Spinal cord (tissue), 10 donors: ENCODE measurements around the gene RAP1GAP2. TPM values are rescaled to one million over a fixed set of nuclear protein-coding genes. Genes with fewer than 3 reads are reported as not detected.

Experiments used
- DNase-seq, 6 donors: peaks; one replicate each; pipeline versions ENCODE4 v3.0.0 to v3.0.0-alpha.2; 2013 to 2015; ENCODE audit warnings: low spot score in 6 of 6, low read depth in 4 of 6
- H3K27ac ChIP-seq: one replicate; pipeline ENCODE4 v1.5.1; 2013; ENCODE audit warnings: low read depth, low read length, control low read depth
- H3K27me3 ChIP-seq: one replicate; pipeline ENCODE4 v1.6.1; 2013; ENCODE audit warnings: low read length; ENCODE audit not compliant: control insufficient read depth, insufficient read depth
- H3K36me3 ChIP-seq: one replicate; pipeline ENCODE4 v1.6.1; 2013; ENCODE audit warnings: low read length; ENCODE audit not compliant: control insufficient read depth, insufficient read depth
- H3K4me1 ChIP-seq: one replicate; pipeline ENCODE4 v1.6.1; 2013; ENCODE audit warnings: low read length; ENCODE audit not compliant: control insufficient read depth, insufficient read depth
- H3K4me3 ChIP-seq: one replicate; pipeline ENCODE4 v1.5.1; 2013; ENCODE audit warnings: low read depth, low read length, control low read depth
- H3K9me3 ChIP-seq: one replicate; pipeline ENCODE4 v1.6.1; 2013; ENCODE audit warnings: low read length; ENCODE audit not compliant: control insufficient read depth, insufficient read depth
- WGBS: methylation state at CpG from one replicate; pipeline ENCODE4 v1.1.5; 2013; ENCODE audit warnings: missing lambda C conversion rate; ENCODE audit not compliant: insufficient coverage; 5-methylcytosine and 5-hydroxymethylcytosine counted together
- polyA plus RNA-seq, 2 donors: library from polyadenylated mRNA; unstranded; fragments of 120-200 nt; gene quantifications; one replicate each; pipeline ENCODE4 v1.2.1, GENCODE V29; 2013; ENCODE audit not compliant: insufficient read length in 2 of 2
- total RNA-seq, 2 donors: library from RNA; depleted of rRNA in 1 of 2; stranded (reverse); fragments of 120-200 nt in 1 of 2; fragments of >200 nt in 1 of 2; gene quantifications; one replicate each; pipeline versions ENCODE4 v1.2.3 to v1.2.4, GENCODE V29; 2013 to 2014
- donor health status: healthy.

RAP1GAP2 gene
- total and polyA plus RNA-seq, 4 donors, result 7.4 to 22.0 (median 16.1) TPM

DNA sequence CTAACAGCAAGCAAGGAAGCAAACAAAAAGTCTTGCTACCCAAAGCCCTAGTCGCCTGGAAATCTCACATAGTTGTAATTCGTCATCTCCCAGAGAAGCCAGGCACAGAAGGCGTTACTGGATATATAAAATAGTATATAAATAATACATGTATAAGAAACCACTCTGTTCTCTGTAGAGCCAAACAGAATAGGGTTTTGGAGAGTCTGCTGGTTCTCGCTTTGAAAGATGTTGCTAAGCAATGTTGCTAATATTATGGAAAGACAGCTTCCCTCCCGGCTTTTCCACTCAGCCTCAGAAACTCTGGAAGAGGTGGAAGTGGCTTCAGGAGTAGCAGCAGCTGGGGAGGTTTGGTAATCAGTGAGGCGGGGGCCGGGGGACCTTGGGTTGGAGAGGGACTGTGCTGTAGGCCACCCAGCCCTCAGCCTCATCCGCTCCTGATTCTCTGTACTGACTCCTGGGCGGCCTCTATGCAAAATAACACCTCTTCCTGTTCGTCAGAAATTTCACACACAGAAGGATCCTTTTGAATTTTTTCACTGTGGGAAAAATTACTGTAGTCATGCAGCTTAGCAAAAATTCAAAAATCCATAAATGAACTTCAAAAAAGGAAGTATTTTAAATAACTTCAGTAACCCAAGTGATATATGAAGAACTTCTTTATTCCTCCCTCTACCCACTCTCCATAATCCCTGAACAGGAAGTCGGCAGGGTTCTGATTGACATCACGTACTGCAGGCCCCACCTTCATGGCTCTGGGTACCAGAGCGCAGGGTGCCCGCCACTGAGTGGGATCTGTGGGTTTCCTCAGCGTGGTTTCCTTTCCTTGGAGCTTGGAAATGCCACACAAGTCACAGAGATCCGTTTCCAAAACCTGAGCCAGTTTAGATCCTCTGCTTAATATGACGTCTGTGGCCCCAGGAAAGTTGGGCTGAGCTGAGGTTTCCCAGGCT, 51.4 kb downstream of the RAP1GAP2 start:
- WGBS, result 78% methylated on average over 7 of the region's 17 CpGs
- no peak overlapping the region for H3K4me3 ChIP-seq
- H3K27me3 ChIP-seq, result peaks cover 5% of the 10 kb centered on the region
- H3K27ac ChIP-seq, result no peak overlapping the region
- DNase-seq, result peak in 1 of 6 donors; percentile 61
- H3K9me3 ChIP-seq, result no peaks in the 10 kb centered on the region
- H3K4me1 ChIP-seq, result peaks cover 10% of the 10 kb centered on the region
- no peaks in the 10 kb centered on the region for H3K36me3 ChIP-seq

DNA sequence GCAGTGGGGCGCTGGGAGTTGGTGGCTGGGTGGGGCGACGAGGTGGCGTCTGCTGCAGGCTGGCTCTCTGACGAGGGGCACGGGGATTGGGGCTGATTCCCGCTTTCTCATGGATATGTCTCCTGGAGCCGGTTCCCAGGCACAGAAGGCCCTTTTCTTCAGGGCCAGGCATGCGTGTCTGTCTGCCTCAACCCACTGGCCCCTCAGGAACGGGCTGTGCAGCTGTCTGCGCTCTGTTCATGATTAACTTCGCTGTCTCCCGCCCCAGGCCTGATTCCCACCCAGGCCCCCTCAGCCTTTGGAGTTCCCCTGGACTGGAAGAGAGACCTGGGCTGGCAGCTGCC, 53.1 kb downstream of the RAP1GAP2 start:
- Histone ChIP-seq H3K4me1 (peaks cover 19% of the 10 kb centered on the region), H3K27ac (no peak overlapping the region), H3K4me3 (no peak overlapping the region), H3K36me3 (no peaks in the 10 kb centered on the region), H3K9me3 (no peaks in the 10 kb centered on the region), H3K27me3 (peaks cover 10% of the 10 kb centered on the region)
- peak in 1 of 6 donors; percentile 42 for DNase-seq
- WGBS, result 34% methylated on average over 11 of the region's 13 CpGs

DNA sequence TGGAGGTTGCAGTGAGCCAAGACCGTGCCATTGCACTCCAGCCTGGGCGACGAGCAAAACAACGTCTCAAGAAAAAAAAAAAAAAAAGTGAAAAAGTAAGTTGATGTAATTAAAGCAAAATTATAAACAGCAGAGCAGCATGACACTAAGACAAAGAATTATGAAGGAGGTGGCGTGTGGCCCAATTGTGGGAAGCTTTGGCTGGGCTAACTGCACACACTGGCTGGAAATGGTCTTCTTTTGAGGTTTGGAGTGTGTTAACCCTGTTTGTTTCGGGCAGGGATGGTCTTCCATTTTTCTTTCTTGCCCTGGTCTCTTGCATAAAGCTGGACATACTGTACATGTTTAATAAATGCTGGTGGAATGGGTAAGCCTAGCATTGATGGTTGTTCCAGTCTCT, 54.8 kb downstream of the RAP1GAP2 start:
- H3K4me3 ChIP-seq, result no peak overlapping the region
- peaks cover 26% of the 10 kb centered on the region for H3K4me1 ChIP-seq
- peaks cover 26% of the 10 kb centered on the region for H3K27me3 ChIP-seq
- WGBS, result 82% methylated on average over 6 of the region's 6 CpGs
- H3K27ac ChIP-seq, result no peak overlapping the region
- H3K36me3 ChIP-seq, result no peaks in the 10 kb centered on the region
- H3K9me3 ChIP-seq, result no peaks in the 10 kb centered on the region
- no peak for DNase-seq

DNA sequence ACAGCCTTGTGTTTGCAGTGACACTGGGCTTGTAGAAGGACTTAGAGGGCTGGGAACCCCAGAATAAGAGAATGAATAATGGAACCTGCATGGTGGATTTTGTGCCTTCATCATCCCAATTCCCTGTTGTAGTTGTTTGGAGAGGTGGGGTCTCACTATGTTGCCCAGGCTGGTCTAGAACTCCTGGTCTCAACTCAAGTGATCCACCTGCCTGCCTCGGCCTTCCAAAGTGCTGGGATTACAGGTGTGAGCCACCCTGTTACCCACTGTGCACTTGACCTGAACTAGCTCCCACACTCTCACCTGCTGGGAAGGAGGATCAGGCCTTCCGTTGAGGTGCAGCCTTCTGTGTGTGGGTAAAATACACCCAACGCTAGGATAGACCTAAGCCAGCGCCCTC, 55.4 kb downstream of the RAP1GAP2 start:
- no peak for DNase-seq
- Histone ChIP-seq H3K4me1 (peaks cover 26% of the 10 kb centered on the region), H3K27me3 (peaks cover 33% of the 10 kb centered on the region), H3K9me3 (no peaks in the 10 kb centered on the region), H3K27ac (no peak overlapping the region), H3K36me3 (no peaks in the 10 kb centered on the region), H3K4me3 (no peak overlapping the region)
- 100% methylated on average over 1 of the region's 4 CpGs for WGBS

DNA sequence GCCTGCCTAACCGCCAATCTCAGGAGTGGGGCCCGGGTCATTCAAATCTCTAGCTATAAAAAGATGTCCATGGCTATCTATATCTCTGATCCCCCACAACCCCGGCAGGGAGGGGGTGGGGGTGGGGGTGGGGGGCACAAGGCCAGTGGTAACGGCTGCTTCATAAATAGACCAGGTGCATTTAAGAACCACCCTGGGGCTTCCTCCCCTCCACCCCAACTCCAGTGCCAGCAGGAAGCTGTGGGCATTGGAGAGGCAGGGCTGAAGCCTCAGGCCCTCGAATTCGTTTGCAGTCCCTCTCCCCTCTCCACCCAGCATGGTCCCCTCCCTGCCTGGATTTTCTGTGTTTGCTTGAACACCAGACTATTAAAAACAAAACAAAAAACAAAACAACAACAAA, 56.0 kb downstream of the RAP1GAP2 start:
- H3K4me3 ChIP-seq, result no peak overlapping the region
- peaks cover 26% of the 10 kb centered on the region for H3K4me1 ChIP-seq
- H3K36me3 ChIP-seq, result no peaks in the 10 kb centered on the region
- H3K27ac ChIP-seq, result no peak overlapping the region
- DNase-seq, result no peak
- no peaks in the 10 kb centered on the region for H3K9me3 ChIP-seq
- peaks cover 36% of the 10 kb centered on the region for H3K27me3 ChIP-seq
- WGBS, result 50% methylated on average over 1 of the region's 6 CpGs

DNA sequence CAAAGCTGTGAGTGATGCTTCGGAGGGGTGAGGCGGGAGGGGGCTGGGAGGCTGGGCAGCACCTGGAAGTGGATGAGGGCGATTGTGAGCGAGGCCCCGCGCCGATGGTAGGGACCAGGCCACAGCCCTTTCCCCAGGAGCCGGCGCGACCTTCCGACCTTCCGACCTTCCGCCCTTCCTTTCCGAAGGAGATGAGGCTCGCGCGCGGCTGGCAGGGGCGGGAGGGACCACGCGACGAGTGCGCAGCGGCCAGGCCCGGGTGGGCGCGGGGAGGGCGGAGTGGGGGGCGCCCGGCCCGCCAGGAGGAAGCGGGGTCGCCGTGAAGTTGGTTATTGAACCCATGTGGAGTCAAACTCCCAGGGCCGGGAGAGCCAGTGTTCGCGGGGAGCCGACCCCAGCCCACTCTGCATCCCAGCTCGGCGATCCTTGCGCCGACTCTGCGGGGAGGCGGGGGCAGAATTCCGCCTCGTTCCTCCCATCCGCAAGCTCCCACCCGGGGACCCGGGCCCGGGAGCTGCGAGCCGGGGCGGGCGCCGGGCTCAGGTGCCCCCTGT, 56.6 kb downstream of the RAP1GAP2 start:
- Histone ChIP-seq H3K4me1 (peaks cover 26% of the 10 kb centered on the region), H3K27me3 (peaks cover 39% of the 10 kb centered on the region), H3K9me3 (no peaks in the 10 kb centered on the region), H3K27ac (no peak overlapping the region), H3K4me3 (peak overlapping the region; percentile 5), H3K36me3 (no peaks in the 10 kb centered on the region)
- DNase-seq, result no peak
- WGBS, result 4% methylated on average over 53 of the region's 55 CpGs

DNA sequence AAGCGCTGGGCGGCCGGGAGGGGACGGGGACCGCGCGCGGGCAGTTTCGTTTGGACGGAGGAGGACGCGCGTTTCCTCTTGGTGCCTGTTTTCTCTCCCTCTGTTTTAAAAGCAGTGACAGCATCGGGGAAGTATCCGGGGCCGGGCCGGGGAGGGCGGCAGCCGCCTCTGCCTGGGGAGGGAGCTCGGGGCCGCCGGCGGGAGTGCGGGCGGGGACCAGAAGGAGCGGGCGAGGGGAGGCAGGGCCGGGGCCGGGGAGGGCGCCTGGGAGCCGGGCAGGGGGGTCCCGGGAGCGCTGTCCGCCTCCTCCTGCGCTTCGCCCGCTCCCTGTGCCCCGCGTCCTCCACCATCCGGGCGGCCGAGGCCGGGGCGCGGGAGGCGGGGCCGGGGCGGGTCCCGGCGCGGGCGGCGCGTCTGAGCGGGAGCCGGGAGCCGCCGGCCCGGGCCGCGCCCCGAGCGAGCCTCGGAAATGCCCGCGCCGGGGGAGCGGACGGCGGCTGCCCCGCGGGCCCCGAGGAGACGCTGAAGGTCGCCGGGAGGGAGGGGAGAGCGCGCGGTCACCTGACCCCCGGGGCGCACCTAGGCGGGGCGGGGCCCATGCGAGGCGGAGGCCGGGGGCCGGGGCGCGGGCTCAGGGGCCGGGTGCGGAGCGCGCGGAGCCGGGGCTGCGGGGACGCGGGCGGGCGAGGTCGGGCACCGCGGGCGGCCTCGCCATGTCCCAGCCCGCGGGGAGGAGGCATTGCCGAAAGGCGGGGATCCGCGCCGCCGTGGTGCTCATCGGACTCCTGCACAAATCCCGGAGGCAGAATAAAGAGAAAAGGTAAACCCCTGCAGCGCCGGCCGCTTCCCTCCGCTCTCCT, 57.3 kb downstream of the RAP1GAP2 start:
- H3K27me3 ChIP-seq, result peaks cover 39% of the 10 kb centered on the region
- under 1% methylated on average over 118 of the region's 119 CpGs for WGBS
- no peaks in the 10 kb centered on the region for H3K36me3 ChIP-seq
- no peaks in the 10 kb centered on the region for H3K9me3 ChIP-seq
- no peak overlapping the region for H3K27ac ChIP-seq
- DNase-seq, result peak in 2 of 6 donors; percentile 28 to 35
- H3K4me1 ChIP-seq, result peaks cover 26% of the 10 kb centered on the region
- H3K4me3 ChIP-seq, result peak overlapping the region; percentile 27

DNA sequence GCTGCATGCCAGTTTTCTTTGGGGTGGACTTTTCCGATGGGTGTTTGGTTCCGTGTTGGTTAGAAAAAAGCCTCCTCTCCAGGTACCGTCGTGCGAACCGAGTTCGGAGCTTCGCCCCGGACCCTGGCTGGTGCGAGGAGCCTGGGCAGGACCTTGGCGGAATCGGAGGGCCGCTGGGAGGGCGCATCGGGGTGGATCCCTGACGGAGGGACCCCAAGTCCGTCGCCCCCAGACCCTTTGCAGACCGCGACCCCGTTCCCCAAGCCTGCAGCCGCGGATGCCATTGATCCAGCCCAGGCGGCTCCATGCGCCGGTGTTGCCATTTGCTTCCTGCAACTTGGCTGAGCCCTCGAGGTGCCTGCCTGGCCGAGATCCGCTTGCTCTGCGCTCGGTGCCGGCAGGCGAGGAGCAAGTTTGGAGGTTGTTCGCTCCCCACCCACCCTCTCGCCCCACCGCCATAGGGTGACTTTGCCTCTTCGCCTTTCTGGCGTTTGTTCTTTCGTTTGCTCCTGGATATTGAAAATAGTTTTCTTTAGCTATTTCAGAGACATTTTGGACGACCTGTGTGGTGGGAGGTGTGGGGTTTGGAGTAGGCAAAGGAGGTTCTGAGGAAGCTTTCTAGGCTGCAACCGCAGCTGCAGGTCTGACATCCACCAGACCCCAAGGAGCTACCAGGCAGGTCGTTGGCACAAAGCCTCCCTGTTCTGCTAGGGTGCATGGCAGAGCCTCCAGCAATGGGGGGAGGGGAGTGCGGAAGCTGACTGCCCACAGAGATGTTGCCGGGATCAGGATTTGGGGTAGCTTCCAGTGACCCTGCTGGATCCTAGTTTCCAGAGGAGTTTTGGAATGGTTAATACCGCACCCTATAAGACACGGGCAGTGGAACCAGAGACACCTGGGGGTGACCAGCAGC, 58.2 kb downstream of the RAP1GAP2 start:
- H3K36me3 ChIP-seq, result no peaks in the 10 kb centered on the region
- peak overlapping the region; percentile 27 for H3K4me3 ChIP-seq
- WGBS, result 2% methylated on average over 40 of the region's 46 CpGs
- no peak for DNase-seq
- peaks cover 18% of the 10 kb centered on the region for H3K4me1 ChIP-seq
- no peaks in the 10 kb centered on the region for H3K9me3 ChIP-seq
- peaks cover 39% of the 10 kb centered on the region for H3K27me3 ChIP-seq
- H3K27ac ChIP-seq, result no peak overlapping the region
